Gastrocnemius medialis (tissue), 4 donors: Measurements from ENCODE around the gene RNU6-8. TPM values are rescaled to one million over a fixed set of nuclear protein-coding genes. Genes with fewer than 3 reads are reported as not detected.

ENCODE experiments used
- ATAC-seq, 2 donors: fragments of 150-250 bp; one replicate each; pipeline ENCODE4 v1.9.1; 2016
- DNase-seq, 2 donors: peaks; one replicate each; pipeline ENCODE4 v3.0.0-alpha.2; 2019
- H3K27ac ChIP-seq, 4 donors: fragments of 200-600 bp; sonication (generic); 1 replicate in 1 of 4; 2 replicates in 3 of 4; pipeline ENCODE4 v1.5.1; 2016 to 2018; ENCODE audit warnings: mild to moderate bottlenecking in 2 of 4, moderate library complexity in 1 of 4
- H3K27me3 ChIP-seq, 3 donors: fragments of 200-600 bp; sonication (generic) in 2 of 3; 1 replicate in 1 of 3; 2 replicates in 2 of 3; pipeline versions ENCODE4 v1.5.1 to v1.6.0; 2016 to 2019; ENCODE audit warnings: mild to moderate bottlenecking in 1 of 3, moderate library complexity in 1 of 3
- H3K36me3 ChIP-seq, 2 donors: fragments of 200-600 bp; sonication (generic) in 1 of 2; one replicate each; pipeline ENCODE4 v1.5.1; 2017 to 2018
- H3K4me1 ChIP-seq, 2 donors: fragments of 200-600 bp; sonication (generic) in 1 of 2; one replicate each; pipeline ENCODE4 v1.5.1; 2016 to 2017; ENCODE audit warnings: mild to moderate bottlenecking in 2 of 2
- H3K4me3 ChIP-seq, 4 donors: fragments of 200-600 bp; sonication (generic) in 3 of 4; 1 replicate in 1 of 4; 2 replicates in 3 of 4; pipeline ENCODE4 v1.5.1; 2016 to 2019; ENCODE audit warnings: mild to moderate bottlenecking in 2 of 4
- H3K9me3 ChIP-seq, 3 donors: fragments of 200-600 bp; sonication (generic) in 2 of 3; 1 replicate in 1 of 3; 2 replicates in 2 of 3; pipeline ENCODE4 v1.5.1; 2016 to 2019
- CTCF ChIP-seq, 5 experiments: fragments of 450-650 bp in 3 of 5; fragments of 200-600 bp in 2 of 5; sonication (generic) in 2 of 5; IDR thresholded peaks in 4 of 5; conservative IDR thresholded peaks in 1 of 5; 1 replicate in 4 of 5; 2 replicates in 1 of 5; pipeline ENCODE4 v1.5.1; 2016 to 2019; ENCODE audit warnings: antibody characterized with exemption in 5 of 5, mild to moderate bottlenecking in 3 of 5, moderate library complexity in 3 of 5
- POLR2A ChIP-seq, 2 donors: fragments of 450-650 bp; IDR thresholded peaks; one replicate each; pipeline ENCODE4 v1.6.1; 2017; ENCODE audit warnings: antibody characterized with exemption in 2 of 2, mild to moderate bottlenecking in 2 of 2, moderate library complexity in 2 of 2
- in situ Hi-C, 4 donors: fragments of 200-750 bp; cut with MboI; loops; one replicate each; pipeline versions ENCODE4 v1.15.0 to v1.8.0; 2017; ENCODE audit warnings: low sequenced_read_pairs in 4 of 4
- intact Hi-C: fragments of 100-400 bp; cut with DNase I; formaldehyde crosslinking; loops from one replicate; pipeline ENCODE4 v1.15.1; 2023; ENCODE audit warnings: low total_unique reads
- total RNA-seq, 4 donors: library from RNA; depleted of rRNA; stranded (reverse); fragments of >200 nt; gene quantifications; one replicate each; pipeline versions ENCODE4 v1.1.0 to v1.2.3, GENCODE V29; 2016

RNU6-8 gene
- total RNA-seq, 4 donors from 2014 or later: not detected

DNA sequence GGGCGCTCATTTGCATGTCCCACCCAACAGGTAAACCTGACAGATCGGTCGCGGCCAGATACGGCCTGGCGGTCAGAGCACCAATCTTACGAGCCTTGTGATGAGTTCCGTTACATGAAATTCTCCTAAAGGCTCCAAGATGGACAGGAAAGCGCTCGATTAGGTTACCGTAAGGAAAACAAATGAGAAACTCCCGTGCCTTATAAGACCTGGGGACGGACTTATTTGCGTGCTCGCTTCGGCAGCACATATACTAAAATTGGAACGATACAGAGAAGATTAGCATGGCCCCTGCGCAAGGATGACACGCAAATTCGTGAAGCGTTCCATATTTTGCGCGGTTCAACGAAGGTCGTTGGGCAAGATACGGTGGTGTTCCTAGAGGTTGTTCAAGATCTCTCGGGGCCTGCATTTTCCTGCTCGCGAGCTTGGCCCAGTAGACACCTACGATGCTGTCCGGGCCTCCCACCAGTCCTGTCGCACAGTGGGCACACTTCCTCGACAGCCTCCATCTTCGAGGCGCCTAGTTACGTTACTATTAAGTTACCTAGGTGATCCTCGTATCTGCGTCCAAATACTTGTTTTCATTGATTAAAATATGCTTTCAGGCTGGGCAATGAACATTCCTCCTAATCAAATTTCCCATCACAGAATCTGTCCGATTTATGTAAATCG lies 1.1 kb downstream of the RNU6-8 start, which contains the start of gene RNU6-7:
Gene RNU6-7, plus strand, starts transcription at position 230 of the 675 bp plus-strand sequence.
- H3K4me3 ChIP-seq: peak within 1 kb of the TSS; percentile 81 to 95 (median 84)
- peak within 1 kb of the TSS; percentile 87 to 96 (median 92) for H3K27ac ChIP-seq
- no peaks in the 10 kb centered on the region for H3K36me3 ChIP-seq
- in situ Hi-C loops: loop anchor here in 3 of 4 donors (5.0 to 10.0 kb wide), 4 partner anchors 120 to 313 kb away; partner anchors contain the start of gene ARHGAP5 (in 2 of the 3)
- ATAC-seq (peak; percentile 33 to 54), DNase-seq (peak; percentile 5 to 64)
- H3K4me1 ChIP-seq: peaks cover 11 to 17% of the 10 kb centered on the region in 2 donors
- H3K9me3 ChIP-seq: no peaks in the 10 kb centered on the region
- H3K27me3 ChIP-seq: no peaks in the 10 kb centered on the region
- TF ChIP-seq POLR2A (IDR thresholded peaks at IDR 0.05): no peak
- no peak for TF ChIP-seq CTCF (IDR thresholded peaks at IDR 0.05 in 4 of 5, conservative IDR thresholded peaks at IDR 0.05 in 1 of 5)
- intact Hi-C loops: loop anchor here (1.0 to 10.0 kb wide), 7 partner anchors 50 to 1177 kb away; partner anchors contain the start of genes AP4S1, HEATR5A and STRN3

DNA sequence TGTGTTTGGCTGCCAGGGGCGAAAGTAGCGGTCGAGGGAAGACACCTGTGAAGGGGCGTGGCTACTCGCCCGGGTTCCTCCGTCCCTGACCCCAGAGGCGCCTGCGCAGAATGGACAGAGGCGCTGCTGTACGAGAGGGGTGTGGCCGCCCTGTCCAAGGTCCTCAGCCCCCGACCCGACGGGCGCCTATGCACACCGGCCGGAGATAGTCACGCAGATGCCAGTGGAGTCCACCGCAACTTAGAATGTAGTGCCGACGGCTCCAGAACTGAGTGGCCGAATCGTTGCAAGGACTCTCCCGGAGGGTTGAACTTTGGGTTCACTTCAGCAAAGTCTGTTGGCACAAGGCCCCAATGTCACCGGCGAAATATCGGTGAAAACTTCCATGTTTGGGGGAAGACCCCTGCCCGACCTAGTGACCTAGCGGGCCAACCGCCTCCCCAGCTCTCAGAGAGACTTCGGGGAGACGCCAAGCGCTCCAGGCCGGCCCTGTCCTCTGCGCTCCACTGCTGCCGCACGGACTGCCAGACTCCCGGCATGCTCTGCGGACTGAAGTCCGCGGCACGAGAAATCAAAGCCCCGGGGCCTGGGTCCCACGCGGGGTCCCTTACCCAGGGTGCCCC lies 1.8 kb downstream of the RNU6-8 start:
- ATAC-seq (peak; percentile 66 to 68), DNase-seq (peak; percentile 78 to 91)
- Histone ChIP-seq H3K36me3 (no peaks in the 10 kb centered on the region), H3K27ac (peak overlapping the region; percentile 87 to 96 (median 92)), H3K27me3 (no peaks in the 10 kb centered on the region), H3K9me3 (no peaks in the 10 kb centered on the region), H3K4me3 (peak overlapping the region; percentile 81 to 95 (median 84)), H3K4me1 (peaks cover 11 to 17% of the 10 kb centered on the region in 2 donors)
- TF ChIP-seq POLR2A (IDR thresholded peaks at IDR 0.05): peak; percentile 45 to 65
- TF ChIP-seq CTCF (IDR thresholded peaks at IDR 0.05 in 4 of 5, conservative IDR thresholded peaks at IDR 0.05 in 1 of 5): no peak
- intact Hi-C loops: loop anchor here (1.0 to 10.0 kb wide), 7 partner anchors 51 to 1177 kb away; partner anchors contain the start of genes AP4S1, HEATR5A and STRN3
- in situ Hi-C loops: loop anchor here in 3 of 4 donors (5.0 to 10.0 kb wide), 4 partner anchors 119 to 313 kb away; partner anchors contain the start of gene ARHGAP5 (in 2 of the 3)

DNA sequence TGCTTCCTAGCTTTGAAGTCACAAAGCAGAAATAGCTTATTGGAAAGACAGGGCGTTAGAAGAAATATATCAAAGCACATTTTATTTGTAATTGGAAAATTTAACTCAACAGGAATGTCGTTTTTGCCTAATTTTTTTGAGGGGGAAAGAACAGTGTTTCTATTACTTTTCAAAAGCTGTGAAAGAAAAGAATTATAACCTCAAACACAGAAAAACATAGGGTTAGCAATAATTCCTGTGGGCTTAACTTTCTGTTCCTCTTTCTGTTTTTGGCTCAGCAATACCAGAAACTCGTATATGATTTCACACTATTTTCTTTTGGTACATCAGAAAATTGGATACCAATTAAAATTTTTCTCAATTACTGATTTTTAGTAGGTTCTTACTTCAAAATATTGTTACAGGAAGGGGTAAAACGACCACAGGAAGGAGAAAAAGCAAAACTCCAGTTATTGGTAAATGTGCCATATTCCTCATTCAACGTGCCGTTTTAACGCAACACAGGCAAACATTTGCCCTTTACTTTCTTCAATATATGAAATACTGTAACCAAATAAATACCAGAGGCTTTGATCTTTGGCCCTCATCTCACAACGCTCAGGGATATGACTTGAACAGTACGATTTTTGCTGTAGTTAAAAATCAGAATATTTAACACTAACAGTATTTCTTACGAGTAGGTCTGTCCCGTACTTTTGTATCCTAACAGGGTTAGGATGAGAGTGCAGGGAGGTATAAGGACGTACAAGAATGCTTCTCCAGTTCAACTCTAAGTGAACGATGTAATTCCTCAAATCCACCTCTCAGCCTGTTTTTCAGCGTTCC lies 2.5 kb downstream of the RNU6-8 start:
- intact Hi-C loops (loop anchor here (1.0 to 10.0 kb wide), 7 partner anchors 52 to 1176 kb away; partner anchors contain the start of genes AP4S1, HEATR5A and STRN3), in situ Hi-C loops (loop anchor here in 3 of 4 donors (5.0 to 10.0 kb wide), 4 partner anchors 118 to 314 kb away; partner anchors contain the start of gene ARHGAP5 (in 2 of the 3))
- peaks cover 11 to 17% of the 10 kb centered on the region in 2 donors for H3K4me1 ChIP-seq
- peak overlapping the region; percentile 81 to 95 (median 84) for H3K4me3 ChIP-seq
- TF ChIP-seq POLR2A (IDR thresholded peaks at IDR 0.05): no peak
- TF ChIP-seq CTCF (IDR thresholded peaks at IDR 0.05 in 4 of 5, conservative IDR thresholded peaks at IDR 0.05 in 1 of 5): no peak
- H3K9me3 ChIP-seq: no peaks in the 10 kb centered on the region
- ATAC-seq (peak in 1 of 2 donors; percentile 1), DNase-seq (no peak)
- H3K36me3 ChIP-seq: no peaks in the 10 kb centered on the region
- H3K27ac ChIP-seq: peak overlapping the region; percentile 87 to 96 (median 92)
- H3K27me3 ChIP-seq: no peaks in the 10 kb centered on the region

GRCh38 chr14:32197919-32198318 lies 5.2 kb downstream of the RNU6-8 start:
- DNase-seq: no peak
- no peak for ATAC-seq
- in situ Hi-C loops (no loop called here), intact Hi-C loops (no loop called here)
- TF ChIP-seq POLR2A (IDR thresholded peaks at IDR 0.05): no peak
- no peak for TF ChIP-seq CTCF (IDR thresholded peaks at IDR 0.05 in 4 of 5, conservative IDR thresholded peaks at IDR 0.05 in 1 of 5)
- Histone ChIP-seq H3K4me1 (peaks cover 0 to 8% of the 10 kb centered on the region in 2 donors), H3K27me3 (no peaks in the 10 kb centered on the region), H3K4me3 (no peak overlapping the region), H3K27ac (no peak overlapping the region), H3K36me3 (no peaks in the 10 kb centered on the region), H3K9me3 (no peaks in the 10 kb centered on the region)
